Peyer's patch (tissue), 4 donors: ENCODE measurements around the gene STK10. TPM values are rescaled to one million over a fixed set of nuclear protein-coding genes. Genes with fewer than 3 reads are reported as not detected.

ENCODE experiments used
- DNase-seq, 3 donors: peaks; one replicate each; pipeline ENCODE4 v3.0.0-alpha.2; 2017 to 2019
- H3K27ac ChIP-seq, 4 donors: fragments of 200-600 bp; sonication (generic); one replicate each; pipeline ENCODE4 v1.5.1; 2016 to 2019
- H3K27me3 ChIP-seq, 2 donors: fragments of 200-600 bp; sonication (generic); one replicate each; pipeline ENCODE4 v1.5.1; 2019
- H3K36me3 ChIP-seq, 3 donors: fragments of 200-600 bp; sonication (generic); one replicate each; pipeline ENCODE4 v1.5.1; 2016 to 2019
- H3K4me1 ChIP-seq, 4 donors: fragments of 200-600 bp; sonication (generic); one replicate each; pipeline ENCODE4 v1.5.1; 2016 to 2019
- H3K4me3 ChIP-seq, 4 donors: fragments of 200-600 bp; sonication (generic); 1 replicate in 3 of 4; 2 replicates in 1 of 4; pipeline ENCODE4 v1.5.1; 2016 to 2019; ENCODE audit warnings: mild to moderate bottlenecking in 1 of 4
- H3K9me3 ChIP-seq, 4 donors: fragments of 200-600 bp; sonication (generic); one replicate each; pipeline ENCODE4 v1.5.1; 2016 to 2019; ENCODE audit warnings: mild to moderate bottlenecking in 1 of 4
- CTCF ChIP-seq, 6 experiments: fragments of 450-650 bp in 4 of 6; fragments of 200-600 bp in 2 of 6; sonication (generic) in 1 of 6; IDR thresholded peaks; one replicate each; pipeline ENCODE4 v1.5.1; 2017 to 2019; ENCODE audit warnings: antibody characterized with exemption in 6 of 6, mild to moderate bottlenecking in 3 of 6, moderate library complexity in 1 of 6
- POLR2A ChIP-seq, 2 donors: fragments of 450-650 bp; IDR thresholded peaks; one replicate each; pipeline ENCODE4 v1.5.1; 2017; ENCODE audit warnings: antibody characterized with exemption in 2 of 2, mild to moderate bottlenecking in 2 of 2, moderate library complexity in 2 of 2
- total RNA-seq, 4 donors: library from RNA; depleted of rRNA; stranded (reverse); fragments of >200 nt; gene quantifications; one replicate each; pipeline ENCODE4 v1.1.0, GENCODE V29; 2016

The STK10 gene
- total RNA-seq, 4 donors from 2014 or later = 26.3 to 202 (median 68.1) TPM

GRCh38 chr5:172052450-172053236, 135.4 kb downstream of the STK10 start:
- H3K4me3 ChIP-seq = no peak overlapping the region
- no peak overlapping the region for H3K27ac ChIP-seq
- no peaks in the 10 kb centered on the region for H3K4me1 ChIP-seq
- no peak for TF ChIP-seq POLR2A (IDR thresholded peaks at IDR 0.05)
- TF ChIP-seq CTCF (IDR thresholded peaks at IDR 0.05) = no peak
- peaks cover 0 to 85% (median 0%) of the 10 kb centered on the region in 3 donors for H3K36me3 ChIP-seq
- no peak for DNase-seq
- no peaks in the 10 kb centered on the region for H3K27me3 ChIP-seq
- H3K9me3 ChIP-seq = no peaks in the 10 kb centered on the region

GRCh38 chr5:172051643-172052339, 136.2 kb downstream of the STK10 start:
- H3K27ac ChIP-seq = no peak overlapping the region
- H3K36me3 ChIP-seq = peaks cover 0 to 78% (median 0%) of the 10 kb centered on the region in 3 donors

GRCh38 chr5:172050080-172050479, 137.9 kb downstream of the STK10 start:
- DNase-seq = no peak
- H3K36me3 ChIP-seq = peaks cover 0 to 68% (median 0%) of the 10 kb centered on the region in 3 donors
- H3K9me3 ChIP-seq = no peaks in the 10 kb centered on the region

More at GRCh38 chr5:172051643-172052339, 136.2 kb downstream of the STK10 start:
- no peak for DNase-seq
- H3K9me3 ChIP-seq = no peaks in the 10 kb centered on the region
- H3K27me3 ChIP-seq = no peaks in the 10 kb centered on the region
- TF ChIP-seq POLR2A (IDR thresholded peaks at IDR 0.05) (no peak), CTCF (IDR thresholded peaks at IDR 0.05) (no peak)
- no peak overlapping the region for H3K4me3 ChIP-seq
- H3K4me1 ChIP-seq = no peaks in the 10 kb centered on the region

GRCh38 chr5:172049226-172049796, 138.7 kb downstream of the STK10 start:
- Histone ChIP-seq H3K4me1 (no peaks in the 10 kb centered on the region), H3K9me3 (no peaks in the 10 kb centered on the region), H3K36me3 (peaks cover 0 to 69% (median 0%) of the 10 kb centered on the region in 3 donors), H3K4me3 (no peak overlapping the region), H3K27me3 (no peaks in the 10 kb centered on the region), H3K27ac (no peak overlapping the region)
- TF ChIP-seq POLR2A (IDR thresholded peaks at IDR 0.05) (no peak), CTCF (IDR thresholded peaks at IDR 0.05) (no peak)
- DNase-seq = no peak

More at GRCh38 chr5:172050080-172050479, 137.9 kb downstream of the STK10 start:
- no peak for TF ChIP-seq CTCF (IDR thresholded peaks at IDR 0.05)
- TF ChIP-seq POLR2A (IDR thresholded peaks at IDR 0.05) = no peak
- Histone ChIP-seq H3K27ac (no peak overlapping the region), H3K4me3 (no peak overlapping the region), H3K4me1 (no peaks in the 10 kb centered on the region), H3K27me3 (no peaks in the 10 kb centered on the region)

- H3K36me3 ChIP-seq = peaks cover 0 to 69% (median 0%) of the 10 kb centered on the region in 3 donors
- H3K4me3 ChIP-seq = no peak overlapping the region
- no peaks in the 10 kb centered on the region for H3K27me3 ChIP-seq
- TF ChIP-seq CTCF (IDR thresholded peaks at IDR 0.05) (no peak), POLR2A (IDR thresholded peaks at IDR 0.05) (no peak)
- H3K9me3 ChIP-seq = no peaks in the 10 kb centered on the region
- no peak overlapping the region for H3K27ac ChIP-seq
- no peak for DNase-seq
- no peaks in the 10 kb centered on the region for H3K4me1 ChIP-seq
Observed at GRCh38 chr5:172048539-172049101, 139.4 kb downstream of the STK10 start.
